CD14-positive monocyte (primary cell): ENCODE data around the gene CCDC90B. TPM values are rescaled to one million over a fixed set of nuclear protein-coding genes. Genes with fewer than 3 reads are reported as not detected.

ENCODE experiments used
- DNase-seq, 3 donors: peaks; one replicate each; pipeline ENCODE4 v3.0.0-alpha.2; 2011 to 2022
- H2AFZ ChIP-seq: 2 replicates; pipeline ENCODE4 v1.6.0; 2012; ENCODE audit warnings: mild to moderate bottlenecking, low read depth, low read length, inconsistent platforms; ENCODE audit not compliant: insufficient read depth, poor library complexity, severe bottlenecking
- H3K27ac ChIP-seq, 2 donors: 1 replicate in 1 of 2; 2 replicates in 1 of 2; pipeline ENCODE4 v1.5.1; 2012 to 2013; ENCODE audit warnings: low read length in 2 of 2, control low read depth in 1 of 2, inconsistent platforms in 1 of 2, low read depth in 1 of 2, mild to moderate bottlenecking in 1 of 2
- H3K27me3 ChIP-seq, 2 donors: one replicate each; pipeline versions ENCODE4 v1.6.0 to v1.6.1; 2011 to 2013; ENCODE audit warnings: low read length in 2 of 2; ENCODE audit not compliant: control insufficient read depth in 2 of 2, insufficient read depth in 2 of 2
- H3K36me3 ChIP-seq, 2 donors: replicated peaks in 1 of 2; 1 replicate in 1 of 2; 2 replicates in 1 of 2; pipeline versions ENCODE4 v1.5.1 to v1.6.1; 2012 to 2013; ENCODE audit warnings: low read length in 2 of 2, control low read depth in 1 of 2, inconsistent platforms in 1 of 2, mild to moderate bottlenecking in 1 of 2; ENCODE audit not compliant: insufficient read depth in 2 of 2, control insufficient read depth in 1 of 2
- H3K4me1 ChIP-seq, 2 donors: 1 replicate in 1 of 2; 2 replicates in 1 of 2; pipeline versions ENCODE4 v1.5.1 to v1.6.1; 2012 to 2013; ENCODE audit warnings: low read length in 2 of 2, control low read depth in 1 of 2, inconsistent platforms in 1 of 2, mild to moderate bottlenecking in 1 of 2, moderate library complexity in 1 of 2; ENCODE audit not compliant: insufficient read depth in 2 of 2, control insufficient read depth in 1 of 2
- H3K4me2 ChIP-seq: replicated peaks from 2 replicates; pipeline ENCODE3; 2012; ENCODE audit warnings: low read length, moderate library complexity, mild to moderate bottlenecking; ENCODE audit not compliant: poor library complexity, severe bottlenecking; ENCODE audit errors: extremely low read depth
- H3K4me3 ChIP-seq, 3 experiments: fragments of 200-600 bp in 1 of 3; sonication (generic) in 1 of 3; replicated peaks in 1 of 3; 1 replicate in 2 of 3; 2 replicates in 1 of 3; pipeline ENCODE4 v1.5.1; 2011 to 2013; ENCODE audit warnings: low read length in 3 of 3, mild to moderate bottlenecking in 3 of 3, control low read depth in 2 of 3, low read depth in 2 of 3, inconsistent platforms in 1 of 3, moderate library complexity in 1 of 3
- H3K79me2 ChIP-seq: 2 replicates; pipeline ENCODE4 v1.6.0; 2012; ENCODE audit warnings: mild to moderate bottlenecking, control low read depth, inconsistent platforms, low read length, moderate library complexity; ENCODE audit not compliant: insufficient read depth
- H3K9ac ChIP-seq: 2 replicates; pipeline ENCODE4 v1.6.0; 2017; ENCODE audit warnings: low read length, mild to moderate bottlenecking; ENCODE audit not compliant: insufficient read depth, poor library complexity, severe bottlenecking
- H3K9me3 ChIP-seq, 2 donors: replicated peaks in 1 of 2; 1 replicate in 1 of 2; 2 replicates in 1 of 2; pipeline versions ENCODE4 v1.5.1 to v1.6.1; 2012 to 2013; ENCODE audit warnings: low read length in 2 of 2, control low read depth in 1 of 2; ENCODE audit not compliant: control insufficient read depth in 1 of 2, insufficient read depth in 1 of 2
- H4K20me1 ChIP-seq: 2 replicates; pipeline ENCODE4 v1.6.0; 2012; ENCODE audit warnings: mild to moderate bottlenecking, low read length, control low read depth, moderate library complexity; ENCODE audit not compliant: insufficient read depth
- H3K27ac Mint-ChIP-seq, 7 donors: one replicate each; pipeline ENCODE4 v1.8.0; 2020; ENCODE audit warnings: mild to moderate bottlenecking in 7 of 7, mixed read lengths in 7 of 7, moderate library complexity in 6 of 7, inconsistent platforms in 2 of 7
- H3K27me3 Mint-ChIP-seq, 3 donors: one replicate each; pipeline ENCODE4 v1.8.0; 2021 to 2022; ENCODE audit warnings: low read depth in 3 of 3, mild to moderate bottlenecking in 3 of 3, mixed read lengths in 3 of 3, moderate library complexity in 3 of 3, inconsistent platforms in 1 of 3
- H3K36me3 Mint-ChIP-seq, 2 donors: one replicate each; pipeline ENCODE4 v1.8.0; 2020; ENCODE audit warnings: mixed read lengths in 2 of 2, inconsistent platforms in 1 of 2, mild to moderate bottlenecking in 1 of 2
- H3K4me1 Mint-ChIP-seq: one replicate; pipeline ENCODE4 v1.8.0; 2020; ENCODE audit warnings: mild to moderate bottlenecking, mixed read lengths
- H3K4me3 Mint-ChIP-seq, 2 donors: one replicate each; pipeline ENCODE4 v1.8.0; 2020; ENCODE audit warnings: mild to moderate bottlenecking in 2 of 2, mixed read lengths in 2 of 2, moderate library complexity in 1 of 2
- H3K9me3 Mint-ChIP-seq, 7 donors: one replicate each; pipeline ENCODE4 v1.8.0; 2020 to 2022; ENCODE audit warnings: mixed read lengths in 7 of 7, mild to moderate bottlenecking in 6 of 7, moderate library complexity in 6 of 7, inconsistent platforms in 2 of 7
- CTCF ChIP-seq: fragments of 200-600 bp; IDR thresholded peaks from one replicate; pipeline ENCODE4 v1.8.0; 2022; ENCODE audit warnings: antibody characterized with exemption, mild to moderate bottlenecking
- WGBS: methylation state at CpG from one replicate; pipeline ENCODE4 v1.1.5; 2013; ENCODE audit warnings: missing lambda C conversion rate; ENCODE audit not compliant: insufficient coverage; 5-methylcytosine and 5-hydroxymethylcytosine counted together
- intact Hi-C, 2 donors: fragments of 100-400 bp; cut with micrococcal nuclease; formaldehyde crosslinking; loops; one replicate each; pipeline versions ENCODE4 v1.15.0 to v1.15.1; 2023
- polyA plus RNA-seq, 3 donors: library from polyadenylated mRNA; depleted of rRNA in 1 of 3; unstranded in 2 of 3; stranded (reverse) in 1 of 3; fragments of 300-500 nt in 2 of 3; fragments of >200 nt in 1 of 3; fragmentation: Illumina TruSeq in 2 of 3; gene quantifications; 1 replicate in 2 of 3; 2 replicates in 1 of 3; pipeline ENCODE4 v1.2.3, GENCODE V29; 2012 to 2021

CCDC90B gene
- polyA plus RNA-seq, 3 donors: 15.3 to 46.2 (median 39.6) TPM

- H3K4me1 ChIP-seq: peaks cover 23 to 26% of the 10 kb centered on the region in 2 donors
- H3K36me3 ChIP-seq: peaks cover 8 to 10% of the 10 kb centered on the region in 2 donors
- H3K27ac ChIP-seq: peak overlapping the region; percentile 86 to 97
- peaks cover 48% of the 10 kb centered on the region for H3K79me2 ChIP-seq
- peak overlapping the region; percentile 96 to 100 (median 100) for H3K27ac Mint-ChIP-seq
- intact Hi-C loops: loop anchor here (2.0 to 10.0 kb wide), 6 partner anchors 90 to 383 kb away; partner anchors contain the start of genes ANKRD42 (in 2 of the 2), DDIAS (in 2 of the 2), PRCP (in 2 of the 2) and PCF11 (in 1 of the 2)
- no peak for DNase-seq
- H3K27me3 Mint-ChIP-seq: peaks cover 0 to 4% (median 2%) of the 10 kb centered on the region in 3 donors
- peak overlapping the region; percentile 92 for H2AFZ ChIP-seq
- H3K4me2 ChIP-seq: peak overlapping the region; percentile 93
- H4K20me1 ChIP-seq: no peaks in the 10 kb centered on the region
- 0% methylated on average over 17 of the region's 22 CpGs for WGBS
- H3K4me3 ChIP-seq: peak overlapping the region; percentile 76 to 95 (median 93)
- H3K9me3 ChIP-seq: no peaks in the 10 kb centered on the region
- TF ChIP-seq CTCF: no peak
- peak overlapping the region; percentile 93 to 96 for H3K4me3 Mint-ChIP-seq
- H3K27me3 ChIP-seq: no peaks in the 10 kb centered on the region
- H3K9ac ChIP-seq: peak overlapping the region; percentile 88
- H3K9me3 Mint-ChIP-seq: no peaks in the 10 kb centered on the region
- H3K36me3 Mint-ChIP-seq: peaks cover 6 to 7% of the 10 kb centered on the region in 2 donors
- peaks cover 31% of the 10 kb centered on the region for H3K4me1 Mint-ChIP-seq
Measured at GRCh38 chr11:83285151-83285770, 906 bp downstream of the CCDC90B start.

GRCh38 chr11:83284501-83285150 lies 1.5 kb downstream of the CCDC90B start:
- no peaks in the 10 kb centered on the region for H3K27me3 ChIP-seq
- Mint-ChIP-seq H3K36me3 (peaks cover 9 to 10% of the 10 kb centered on the region in 2 donors), H3K9me3 (no peaks in the 10 kb centered on the region), H3K4me1 (peaks cover 30% of the 10 kb centered on the region), H3K27me3 (peaks cover 0 to 4% (median under 1%) of the 10 kb centered on the region in 3 donors), H3K27ac (peak overlapping the region in 5 of 7 donors; percentile 67 to 100 (median 99)), H3K4me3 (peak overlapping the region; percentile 93 to 96)
- intact Hi-C loops: loop anchor here (2.0 to 10.0 kb wide), 6 partner anchors 90 to 382 kb away; partner anchors contain the start of genes ANKRD42 (in 2 of the 2), DDIAS (in 2 of the 2), PRCP (in 2 of the 2) and PCF11 (in 1 of the 2)
- no peak for TF ChIP-seq CTCF
- no peaks in the 10 kb centered on the region for H4K20me1 ChIP-seq
- H3K4me3 ChIP-seq: peak overlapping the region; percentile 76 to 95 (median 93)
- H3K4me1 ChIP-seq: peaks cover 21 to 23% of the 10 kb centered on the region in 2 donors
- DNase-seq: no peak
- no peaks in the 10 kb centered on the region for H3K9me3 ChIP-seq
- H3K36me3 ChIP-seq: peaks cover 14% of the 10 kb centered on the region in 2 donors
- peaks cover 48% of the 10 kb centered on the region for H3K79me2 ChIP-seq
- H2AFZ ChIP-seq: peak overlapping the region; percentile 92
- peak overlapping the region; percentile 93 for H3K4me2 ChIP-seq
- WGBS: 0% methylated on average over 1 of the region's 3 CpGs
- peak overlapping the region; percentile 88 for H3K9ac ChIP-seq
- peak overlapping the region in 1 of 2 donors; percentile 97 for H3K27ac ChIP-seq
